Measurements from ENCODE around the gene STK17A.

STK17A gene

GRCh38 chr7:43586251-43586900 is 3.5 kb downstream of the STK17A start:
- TF ChIP-seq ISL1 (CRISPR knock-in tag; IDR thresholded peaks at IDR 0.05) = no peak
- TF ChIP-seq ARNTL (CRISPR knock-in tag; IDR thresholded peaks at IDR 0.05; ENCODE audit: borderline replicate concordance, low read depth) = no peak
- TF ChIP-seq ESRRG (CRISPR knock-in tag; IDR thresholded peaks at IDR 0.05) = no peak
- no peak for TF ChIP-seq ZFP30 (CRISPR knock-in tag; IDR thresholded peaks at IDR 0.05)
- no peak for TF ChIP-seq RARB (CRISPR knock-in tag; IDR thresholded peaks at IDR 0.05)
- no peak for TF ChIP-seq PPARA (CRISPR knock-in tag; IDR thresholded peaks at IDR 0.05; ENCODE audit: borderline replicate concordance)
- no peak for TF ChIP-seq CSDC2 (CRISPR knock-in tag; IDR thresholded peaks at IDR 0.05)
- TF ChIP-seq ZNF565 (CRISPR knock-in tag; conservative IDR thresholded peaks at IDR 0.05; ENCODE audit: low read depth) = no peak
- TF ChIP-seq TCF4 (CRISPR knock-in tag; IDR thresholded peaks at IDR 0.05; ENCODE audit: borderline replicate concordance) = no peak
- TF ChIP-seq CSRNP3 (CRISPR knock-in tag; IDR thresholded peaks at IDR 0.05) = no peak
- no peak for TF ChIP-seq GLIS3 (CRISPR knock-in tag; IDR thresholded peaks at IDR 0.05)
- TF ChIP-seq SNAI2 (CRISPR knock-in tag; IDR thresholded peaks at IDR 0.05) = no peak
- no peak for TF ChIP-seq ZC3H10 (CRISPR knock-in tag; IDR thresholded peaks at IDR 0.05)
- TF ChIP-seq CREB5 (CRISPR knock-in tag; IDR thresholded peaks at IDR 0.05; ENCODE audit: low read depth) = no peak
- no peak for TF ChIP-seq BACH2 (CRISPR knock-in tag; IDR thresholded peaks at IDR 0.05; ENCODE audit: borderline replicate concordance)
- no peak for TF ChIP-seq ZFP3 (CRISPR knock-in tag; IDR thresholded peaks at IDR 0.05)
- TF ChIP-seq OSR1 (CRISPR knock-in tag; IDR thresholded peaks at IDR 0.05) = no peak
- TF ChIP-seq POU6F1 (CRISPR knock-in tag; IDR thresholded peaks at IDR 0.05; ENCODE audit: borderline replicate concordance, low read depth) = no peak
- no peak for TF ChIP-seq ZNF8 (CRISPR knock-in tag; IDR thresholded peaks at IDR 0.05)
- TF ChIP-seq PATZ1 (CRISPR knock-in tag; IDR thresholded peaks at IDR 0.05; ENCODE audit: borderline replicate concordance) = no peak
- ATAC-seq = peak; percentile 11

GRCh38 chr7:43588477-43589132 is 5.7 kb downstream of the STK17A start:
- no peak for TF ChIP-seq CSDC2 (CRISPR knock-in tag; IDR thresholded peaks at IDR 0.05)
- no peak for TF ChIP-seq TCF4 (CRISPR knock-in tag; IDR thresholded peaks at IDR 0.05; ENCODE audit: borderline replicate concordance)
- no peak for ATAC-seq

- no peak for ATAC-seq
- TF ChIP-seq BACH2 (CRISPR knock-in tag; IDR thresholded peaks at IDR 0.05; ENCODE audit: borderline replicate concordance) (no peak), ZFP30 (CRISPR knock-in tag; IDR thresholded peaks at IDR 0.05) (no peak), ZC3H10 (CRISPR knock-in tag; IDR thresholded peaks at IDR 0.05) (no peak), CSRNP3 (CRISPR knock-in tag; IDR thresholded peaks at IDR 0.05) (no peak), SNAI2 (CRISPR knock-in tag; IDR thresholded peaks at IDR 0.05) (no peak), CSDC2 (CRISPR knock-in tag; IDR thresholded peaks at IDR 0.05) (no peak), GLIS3 (CRISPR knock-in tag; IDR thresholded peaks at IDR 0.05) (no peak), ARNTL (CRISPR knock-in tag; IDR thresholded peaks at IDR 0.05; ENCODE audit: borderline replicate concordance, low read depth) (no peak), OSR1 (CRISPR knock-in tag; IDR thresholded peaks at IDR 0.05) (no peak), ZNF8 (CRISPR knock-in tag; IDR thresholded peaks at IDR 0.05) (no peak), PATZ1 (CRISPR knock-in tag; IDR thresholded peaks at IDR 0.05; ENCODE audit: borderline replicate concordance) (no peak), ISL1 (CRISPR knock-in tag; IDR thresholded peaks at IDR 0.05) (no peak), RARB (CRISPR knock-in tag; IDR thresholded peaks at IDR 0.05) (no peak), PPARA (CRISPR knock-in tag; IDR thresholded peaks at IDR 0.05; ENCODE audit: borderline replicate concordance) (no peak), ZNF565 (CRISPR knock-in tag; conservative IDR thresholded peaks at IDR 0.05; ENCODE audit: low read depth) (no peak)
Measured at GRCh38 chr7:43589133-43589478, 6.2 kb downstream of the STK17A start.

All from SK-N-SH treated with all-trans-retinoic acid at 6 μM for 48 hours (cell line).